Measurements from ENCODE around the gene CXCL1. TPM values are rescaled to one million over a fixed set of nuclear protein-coding genes. Genes with fewer than 3 reads are reported as not detected.

Gene CXCL1
- total RNA-seq, 1 donor: 9.3 TPM

DNA sequence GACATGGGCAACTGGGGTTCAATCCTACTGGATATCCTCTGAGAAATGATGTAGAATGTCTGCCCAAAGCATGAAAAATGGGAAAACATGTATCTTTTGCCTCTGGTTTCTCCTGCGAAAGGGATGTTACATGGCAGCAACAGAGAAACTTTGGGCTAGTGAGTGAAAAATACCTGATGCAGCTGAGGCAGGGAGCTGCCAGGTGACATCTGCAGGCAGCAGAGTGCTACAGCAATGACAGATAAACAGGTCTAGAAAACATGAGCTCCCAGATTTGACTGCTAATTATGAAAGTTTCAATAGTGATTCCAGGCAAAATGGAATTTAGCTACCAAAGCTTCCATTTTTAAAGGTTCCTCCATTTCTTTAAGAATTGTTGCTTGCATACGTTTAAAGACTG, 4.8 kb upstream of the CXCL1 start:
- Histone ChIP-seq H3K9me3 (ENCODE audit: low read depth, low read length) (no peaks in the 10 kb centered on the region), H3K4me3 (ENCODE audit: low read length) (no peak overlapping the region), H3K4me1 (ENCODE audit: insufficient read depth, low read length) (peaks cover 14% of the 10 kb centered on the region), H3K27me3 (ENCODE audit: insufficient read depth, low read length) (no peaks in the 10 kb centered on the region)

DNA sequence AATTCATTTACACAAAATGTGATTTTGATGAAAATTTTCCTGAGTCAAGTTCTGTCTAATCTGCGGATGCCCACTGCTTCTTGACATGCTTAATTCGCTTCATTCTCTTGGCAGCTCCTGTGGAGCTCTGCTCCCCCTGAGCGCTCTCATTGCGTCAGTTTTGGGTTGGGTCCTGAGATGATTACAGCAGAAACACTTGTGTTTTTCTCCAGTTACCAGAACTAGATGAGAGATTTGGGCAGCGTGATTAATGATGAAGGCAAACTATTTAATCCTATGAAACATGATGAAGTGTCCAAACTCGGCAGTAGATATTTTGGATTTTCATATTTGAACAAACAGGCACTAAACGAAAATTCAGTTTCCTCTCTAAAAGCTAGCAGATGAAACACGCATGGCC, 4.2 kb upstream of the CXCL1 start:
- H3K27me3 ChIP-seq (ENCODE audit: insufficient read depth, low read length): no peaks in the 10 kb centered on the region
- peaks cover 20% of the 10 kb centered on the region for H3K4me1 ChIP-seq (ENCODE audit: insufficient read depth, low read length)

DNA sequence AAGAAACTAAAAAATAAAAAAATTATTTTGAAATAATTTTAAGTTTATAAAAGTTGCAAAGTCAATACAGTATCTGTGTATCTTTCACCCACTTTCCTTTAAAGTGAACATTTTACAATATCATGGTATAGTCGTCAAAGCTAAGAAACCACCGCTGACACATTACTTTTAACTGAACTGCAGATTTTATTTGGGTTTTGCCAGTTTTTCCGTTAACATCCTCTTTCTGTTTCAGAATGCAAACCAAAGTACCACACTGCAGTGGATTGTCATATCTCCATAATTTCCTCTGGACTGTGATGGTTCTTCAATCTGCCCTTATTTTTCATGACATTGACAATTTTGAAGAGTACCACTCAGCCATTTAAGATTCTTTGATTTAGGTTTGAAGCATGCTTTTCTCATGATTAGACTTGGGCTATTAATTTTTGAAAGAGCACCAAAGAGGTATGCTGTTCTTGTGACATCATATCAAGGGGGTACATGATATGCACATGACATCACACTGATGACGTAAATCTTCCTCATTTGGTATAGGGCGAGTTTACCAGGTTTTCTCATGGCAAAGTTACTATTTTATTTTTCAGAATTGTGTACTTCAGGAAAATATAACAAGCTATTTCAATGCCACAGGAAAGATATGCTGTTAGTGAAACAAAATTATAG, 3.6 kb upstream of the CXCL1 start:
- Histone ChIP-seq H3K4me3 (ENCODE audit: low read length) (no peak overlapping the region), H3K4me1 (ENCODE audit: insufficient read depth, low read length) (peaks cover 25% of the 10 kb centered on the region), H3K27me3 (ENCODE audit: insufficient read depth, low read length) (no peaks in the 10 kb centered on the region), H3K9me3 (ENCODE audit: low read depth, low read length) (no peaks in the 10 kb centered on the region)

More for the DNA sequence above, 4.2 kb upstream of the CXCL1 start:
- no peaks in the 10 kb centered on the region for H3K9me3 ChIP-seq (ENCODE audit: low read depth, low read length)
- no peak overlapping the region for H3K4me3 ChIP-seq (ENCODE audit: low read length)

DNA sequence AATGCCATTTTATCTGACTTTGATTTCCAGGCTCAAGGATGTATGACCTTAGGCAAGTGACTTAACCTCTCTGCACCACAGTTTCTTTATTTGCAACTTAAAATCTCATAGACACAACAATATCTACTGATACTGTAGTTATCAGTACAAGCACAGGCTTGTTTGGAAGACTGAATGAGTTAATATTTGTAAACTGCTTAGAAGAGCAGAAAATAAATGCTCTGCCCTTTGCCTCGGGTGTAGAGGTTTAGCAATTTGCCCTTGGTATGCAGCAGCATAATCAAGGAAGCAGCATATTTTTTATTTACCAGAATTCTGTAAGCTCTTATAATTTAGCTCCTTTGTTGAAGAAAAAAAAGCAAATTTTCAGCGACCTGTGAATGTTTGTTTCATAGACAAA, 2.9 kb upstream of the CXCL1 start:
- Histone ChIP-seq H3K27me3 (ENCODE audit: insufficient read depth, low read length) (no peaks in the 10 kb centered on the region), H3K4me3 (ENCODE audit: low read length) (no peak overlapping the region), H3K4me1 (ENCODE audit: insufficient read depth, low read length) (peaks cover 25% of the 10 kb centered on the region), H3K9me3 (ENCODE audit: low read depth, low read length) (no peaks in the 10 kb centered on the region)

DNA sequence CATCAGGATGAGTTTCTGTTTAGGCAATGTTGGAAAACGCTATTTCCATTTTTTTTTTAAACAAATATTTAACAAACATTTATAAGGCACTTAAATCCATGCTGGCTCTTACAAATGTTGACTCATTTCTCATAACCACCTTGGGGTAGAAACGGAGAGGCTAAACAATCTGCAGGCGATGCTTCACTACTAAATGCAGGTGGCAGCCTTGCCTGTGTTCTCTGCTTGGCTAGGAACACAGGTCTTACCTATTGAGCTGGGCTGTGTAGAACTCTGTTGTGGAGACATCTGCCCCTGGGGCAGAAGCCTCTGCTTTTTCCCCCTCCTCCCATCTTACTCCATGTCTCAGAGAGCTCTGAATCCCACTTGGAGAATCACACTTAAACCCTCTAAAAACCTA, 1.4 kb upstream of the CXCL1 start:
- Histone ChIP-seq H3K27me3 (ENCODE audit: insufficient read depth, low read length) (no peaks in the 10 kb centered on the region), H3K4me3 (ENCODE audit: low read length) (no peak overlapping the region), H3K4me1 (ENCODE audit: insufficient read depth, low read length) (peaks cover 38% of the 10 kb centered on the region), H3K9me3 (ENCODE audit: low read depth, low read length) (no peaks in the 10 kb centered on the region)

- Histone ChIP-seq H3K4me3 (ENCODE audit: low read length) (peak overlapping the region; percentile 42), H3K9me3 (ENCODE audit: low read depth, low read length) (no peaks in the 10 kb centered on the region), H3K27me3 (ENCODE audit: insufficient read depth, low read length) (no peaks in the 10 kb centered on the region), H3K4me1 (ENCODE audit: insufficient read depth, low read length) (peaks cover 45% of the 10 kb centered on the region)
Observed at GRCh38 chr4:73868206-73869129, 725 bp upstream of the CXCL1 start.

GRCh38 chr4:73870260-73870659, 1.1 kb downstream of the CXCL1 start:
- Histone ChIP-seq H3K4me3 (ENCODE audit: low read length) (peak overlapping the region; percentile 42), H3K9me3 (ENCODE audit: low read depth, low read length) (no peaks in the 10 kb centered on the region), H3K4me1 (ENCODE audit: insufficient read depth, low read length) (peaks cover 54% of the 10 kb centered on the region)

GRCh38 chr4:73870768-73871167, 1.6 kb downstream of the CXCL1 start:
- peak overlapping the region; percentile 42 for H3K4me3 ChIP-seq (ENCODE audit: low read length)

More at GRCh38 chr4:73870260-73870659, 1.1 kb downstream of the CXCL1 start:
- H3K27me3 ChIP-seq (ENCODE audit: insufficient read depth, low read length): no peaks in the 10 kb centered on the region

GRCh38 chr4:73871511-73872310, 2.5 kb downstream of the CXCL1 start:
- H3K4me1 ChIP-seq (ENCODE audit: insufficient read depth, low read length): peaks cover 60% of the 10 kb centered on the region
- H3K27me3 ChIP-seq (ENCODE audit: insufficient read depth, low read length): no peaks in the 10 kb centered on the region
- no peaks in the 10 kb centered on the region for H3K9me3 ChIP-seq (ENCODE audit: low read depth, low read length)
- no peak overlapping the region for H3K4me3 ChIP-seq (ENCODE audit: low read length)

More at GRCh38 chr4:73870768-73871167, 1.6 kb downstream of the CXCL1 start:
- H3K27me3 ChIP-seq (ENCODE audit: insufficient read depth, low read length): no peaks in the 10 kb centered on the region
- H3K4me1 ChIP-seq (ENCODE audit: insufficient read depth, low read length): peaks cover 56% of the 10 kb centered on the region
- H3K9me3 ChIP-seq (ENCODE audit: low read depth, low read length): no peaks in the 10 kb centered on the region

GRCh38 chr4:73872316-73873108, 3.3 kb downstream of the CXCL1 start:
- no peaks in the 10 kb centered on the region for H3K27me3 ChIP-seq (ENCODE audit: insufficient read depth, low read length)
- H3K4me3 ChIP-seq (ENCODE audit: low read length): no peak overlapping the region
- peaks cover 60% of the 10 kb centered on the region for H3K4me1 ChIP-seq (ENCODE audit: insufficient read depth, low read length)
- no peaks in the 10 kb centered on the region for H3K9me3 ChIP-seq (ENCODE audit: low read depth, low read length)

DNA sequence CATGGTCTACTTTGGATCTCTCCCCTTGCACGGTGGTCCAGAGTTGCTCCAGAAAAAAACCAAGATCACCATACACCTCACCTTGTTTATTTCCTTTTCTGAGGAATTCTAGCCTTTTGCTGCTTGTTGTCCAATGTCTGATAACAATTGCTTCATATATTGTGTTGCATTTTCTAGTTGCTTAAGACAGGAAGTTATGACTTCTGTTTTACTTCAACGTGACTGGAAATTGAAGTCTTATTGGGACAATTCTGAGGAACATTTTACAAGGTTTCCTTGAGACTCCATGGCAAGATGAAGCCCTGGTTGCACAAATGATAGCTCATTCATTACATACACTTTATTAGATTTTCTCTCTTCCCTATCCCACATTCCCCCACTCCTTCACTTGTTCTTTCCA, 5.2 kb downstream of the CXCL1 start:
- Histone ChIP-seq H3K9me3 (ENCODE audit: low read depth, low read length) (no peaks in the 10 kb centered on the region), H3K4me3 (ENCODE audit: low read length) (no peak overlapping the region), H3K27me3 (ENCODE audit: insufficient read depth, low read length) (no peaks in the 10 kb centered on the region), H3K4me1 (ENCODE audit: insufficient read depth, low read length) (peaks cover 53% of the 10 kb centered on the region)

GRCh38 chr4:73875401-73875800, 6.2 kb downstream of the CXCL1 start:
- H3K4me1 ChIP-seq (ENCODE audit: insufficient read depth, low read length): peaks cover 43% of the 10 kb centered on the region

DNA sequence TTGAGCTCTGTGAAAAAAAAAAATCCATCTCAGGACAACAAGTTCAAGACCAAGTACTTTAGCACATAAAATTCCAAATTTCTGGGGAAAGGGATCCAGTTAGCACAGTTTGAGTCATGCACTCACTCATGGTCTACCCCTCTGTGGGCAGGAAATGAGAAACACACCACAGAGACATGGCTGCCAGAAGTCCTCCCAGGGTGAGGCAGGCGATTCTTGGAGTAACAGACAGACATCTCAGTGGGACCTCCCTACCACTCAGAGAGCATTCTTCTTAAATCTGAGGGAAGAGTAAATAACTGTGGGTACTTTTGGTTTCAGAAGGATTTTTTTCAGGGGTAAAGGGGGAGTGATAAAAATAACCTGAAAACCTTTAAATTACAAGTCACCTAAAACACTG, 14.1 kb downstream of the CXCL1 start:
- Histone ChIP-seq H3K27me3 (ENCODE audit: insufficient read depth, low read length) (no peaks in the 10 kb centered on the region), H3K4me3 (ENCODE audit: low read length) (no peak overlapping the region), H3K9me3 (ENCODE audit: low read depth, low read length) (no peaks in the 10 kb centered on the region), H3K4me1 (ENCODE audit: insufficient read depth, low read length) (no peaks in the 10 kb centered on the region)

More at GRCh38 chr4:73875401-73875800, 6.2 kb downstream of the CXCL1 start:
- no peaks in the 10 kb centered on the region for H3K27me3 ChIP-seq (ENCODE audit: insufficient read depth, low read length)
- H3K9me3 ChIP-seq (ENCODE audit: low read depth, low read length): no peaks in the 10 kb centered on the region
- no peak overlapping the region for H3K4me3 ChIP-seq (ENCODE audit: low read length)

DNA sequence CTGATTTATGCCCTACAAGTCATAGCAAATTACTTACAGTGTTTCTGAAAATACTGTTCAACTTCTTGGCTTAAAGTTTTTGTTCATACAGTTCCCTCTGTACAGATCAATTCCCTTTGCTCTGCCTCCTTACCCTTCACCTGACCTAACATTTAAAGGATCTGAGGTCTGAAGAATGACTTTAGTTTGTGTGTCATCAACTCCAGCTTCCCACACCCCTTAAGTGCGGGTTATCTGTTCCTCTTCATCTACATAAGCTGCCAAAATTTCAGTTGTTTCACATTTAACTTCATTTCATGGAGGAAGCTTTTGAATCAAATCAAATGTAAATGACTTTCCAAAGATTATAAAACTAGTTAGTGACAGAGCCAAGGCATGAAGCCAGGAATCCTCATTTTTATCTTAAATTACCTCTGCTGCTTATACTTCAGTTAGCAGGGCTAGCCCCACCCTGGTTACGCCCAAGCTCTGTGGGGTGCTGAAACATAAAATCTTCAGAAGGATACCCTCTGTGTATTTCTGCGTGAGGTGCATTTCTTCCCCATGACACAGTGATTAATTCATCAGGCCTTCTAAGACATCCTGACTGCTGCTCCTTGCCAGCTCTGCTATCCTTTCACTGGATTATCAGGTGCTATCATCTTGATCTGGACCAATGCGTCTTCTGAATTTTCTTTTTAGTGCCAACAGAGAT, 16.5 kb downstream of the CXCL1 start:
- H3K4me3 ChIP-seq (ENCODE audit: low read length): no peak overlapping the region
- no peaks in the 10 kb centered on the region for H3K27me3 ChIP-seq (ENCODE audit: insufficient read depth, low read length)
- H3K9me3 ChIP-seq (ENCODE audit: low read depth, low read length): no peaks in the 10 kb centered on the region
- H3K4me1 ChIP-seq (ENCODE audit: insufficient read depth, low read length): no peaks in the 10 kb centered on the region
